H1 (cell line): ENCODE data around the gene AGR2. TPM values are rescaled to one million over a fixed set of nuclear protein-coding genes. Genes with fewer than 3 reads are reported as not detected.

Experiments used
- CTCF ChIA-PET: fragments of 300-600 bp; sonication (Branson Sonifier 250); formaldehyde crosslinking; loops from one replicate; lab custom pipeline; 2021; ENCODE audit not compliant: partially characterized antibody; lab: Charles Lee
- POLR2A ChIA-PET: fragments of 300-600 bp; sonication (Branson Sonifier 250); formaldehyde crosslinking; loops from one replicate; lab custom pipeline; 2021; ENCODE audit warnings: inconsistent platforms; ENCODE audit not compliant: partially characterized antibody; lab: Charles Lee
- DNase-seq, 2 experiments: peaks; one replicate each; pipeline versions ENCODE4 v3.0.0 to v3.0.0-alpha.2; 2010 to 2022; ENCODE audit warnings: low spot score in 2 of 2, low read depth in 1 of 2, mixed read lengths in 1 of 2
- FAIRE-seq: peaks from 2 replicates; lab custom pipeline; 2011; peaks lifted over from hg19 to GRCh38; lab: Jason Lieb, UNC
- H2AFZ ChIP-seq: 2 replicates; pipeline ENCODE4 v1.8.1; 2012; ENCODE audit warnings: low read length, inconsistent platforms
- H2AK5ac ChIP-seq: 2 replicates; pipeline ENCODE4 v1.6.1; 2013; ENCODE audit warnings: low read depth, low read length
- H2BK120ac ChIP-seq: replicated peaks from 2 replicates; pipeline ENCODE3; 2013; ENCODE audit warnings: low read depth, low read length, inconsistent platforms
- H2BK12ac ChIP-seq: 2 replicates; pipeline ENCODE4 v1.6.1; 2013; ENCODE audit warnings: low read depth, low read length
- H2BK15ac ChIP-seq: 2 replicates; pipeline ENCODE4 v1.6.1; 2013; ENCODE audit warnings: low read length
- H2BK20ac ChIP-seq: 2 replicates; pipeline ENCODE4 v1.6.1; 2013; ENCODE audit warnings: low read length
- H2BK5ac ChIP-seq: 2 replicates; pipeline ENCODE4 v1.6.1; 2013; ENCODE audit warnings: low read depth, low read length
- H3K14ac ChIP-seq: 2 replicates; pipeline ENCODE4 v1.6.1; 2013; ENCODE audit warnings: inconsistent platforms; ENCODE audit not compliant: insufficient read length
- H3K18ac ChIP-seq: 2 replicates; pipeline ENCODE4 v1.6.1; 2013; ENCODE audit warnings: low read length; ENCODE audit errors: extremely low read depth
- H3K23ac ChIP-seq: 2 replicates; pipeline ENCODE4 v1.6.1; 2013; ENCODE audit warnings: inconsistent platforms; ENCODE audit not compliant: insufficient read length
- H3K23me2 ChIP-seq: 2 replicates; pipeline ENCODE4 v1.6.1; 2013; ENCODE audit warnings: low read depth, low read length
- H3K27ac ChIP-seq: 2 replicates; pipeline ENCODE4 v1.6.1; 2011; ENCODE audit warnings: low read depth, low read length, inconsistent platforms
- H3K27me3 ChIP-seq, 4 experiments: replicated peaks in 1 of 4; 1 replicate in 1 of 4; 2 replicates in 3 of 4; pipeline versions ENCODE4 v1.6.1 to v1.8.1; 2011 to 2013; ENCODE audit warnings: low read length in 3 of 4, mild to moderate bottlenecking in 3 of 4, inconsistent platforms in 2 of 4, mixed read lengths in 2 of 4, moderate library complexity in 1 of 4; ENCODE audit not compliant: control insufficient read depth in 3 of 4, insufficient read depth in 3 of 4; ENCODE audit errors: extremely low read depth in 1 of 4
- H3K36me3 ChIP-seq, 4 experiments: 2 replicates each; pipeline versions ENCODE4 v1.6.1 to v1.8.1; 2011 to 2013; ENCODE audit warnings: mild to moderate bottlenecking in 4 of 4, low read length in 3 of 4, moderate library complexity in 2 of 4, control low read depth in 1 of 4, inconsistent platforms in 1 of 4; ENCODE audit not compliant: insufficient read depth in 4 of 4, control insufficient read depth in 2 of 4
- H3K4ac ChIP-seq: replicated peaks from 2 replicates; pipeline ENCODE3; 2013; ENCODE audit warnings: low read length, low read depth, mixed read lengths, inconsistent platforms; ENCODE audit not compliant: insufficient read length
- H3K4me1 ChIP-seq, 4 experiments: replicated peaks in 1 of 4; 1 replicate in 1 of 4; 2 replicates in 3 of 4; pipeline versions ENCODE4 v1.6.1 to v1.8.1; 2011 to 2013; ENCODE audit warnings: low read length in 3 of 4, inconsistent platforms in 2 of 4, mixed read lengths in 1 of 4; ENCODE audit not compliant: insufficient read depth in 4 of 4, control insufficient read depth in 3 of 4
- H3K4me2 ChIP-seq, 2 experiments: 2 replicates each; pipeline versions ENCODE4 v1.6.1 to v1.8.1; 2011 to 2013; ENCODE audit warnings: low read depth in 2 of 2, low read length in 2 of 2, control low read depth in 1 of 2, inconsistent platforms in 1 of 2, mild to moderate bottlenecking in 1 of 2; ENCODE audit not compliant: insufficient read depth in 1 of 2
- H3K4me3 ChIP-seq, 4 experiments: fragments of 200-600, 300-600 bp in 1 of 4; sonication (generic), shearing (Covaris generic), sonication (Bioruptor Twin) in 1 of 4; 2 replicates each; pipeline versions ENCODE4 v1.5.1 to v1.8.1; 2011 to 2016; ENCODE audit warnings: low read length in 4 of 4, low read depth in 3 of 4, control low read depth in 2 of 4, inconsistent platforms in 2 of 4, mild to moderate bottlenecking in 2 of 4, mixed read lengths in 1 of 4, moderate library complexity in 1 of 4; ENCODE audit not compliant: insufficient read depth in 2 of 4; ENCODE audit errors: extremely low read depth in 1 of 4
- H3K56ac ChIP-seq: replicated peaks from 2 replicates; pipeline ENCODE3; 2013; ENCODE audit warnings: low read depth, mild to moderate bottlenecking, mixed read lengths, low read length, inconsistent platforms; ENCODE audit not compliant: insufficient read length
- H3K79me1 ChIP-seq: 2 replicates; pipeline ENCODE4 v1.6.1; 2013; ENCODE audit warnings: low read depth, low read length, control low read depth
- H3K79me2 ChIP-seq, 2 experiments: 2 replicates each; pipeline versions ENCODE4 v1.6.1 to v1.8.1; 2012 to 2013; ENCODE audit warnings: low read length in 2 of 2, mild to moderate bottlenecking in 2 of 2, inconsistent platforms in 1 of 2; ENCODE audit not compliant: insufficient read depth in 2 of 2, control insufficient read depth in 1 of 2
- H3K9ac ChIP-seq, 4 experiments: replicated peaks in 1 of 4; 1 replicate in 1 of 4; 2 replicates in 3 of 4; pipeline versions ENCODE4 v1.6.1 to v1.8.1; 2011 to 2013; ENCODE audit warnings: low read depth in 3 of 4, low read length in 3 of 4, control low read depth in 2 of 4, mild to moderate bottlenecking in 2 of 4, moderate library complexity in 2 of 4, inconsistent platforms in 1 of 4; ENCODE audit errors: extremely low read depth in 1 of 4
- H3K9me3 ChIP-seq, 2 experiments: 2 replicates each; pipeline versions ENCODE4 v1.6.1 to v1.8.1; 2012 to 2013; ENCODE audit warnings: mild to moderate bottlenecking in 2 of 2, moderate library complexity in 2 of 2, control low read depth in 1 of 2, inconsistent platforms in 1 of 2, low read depth in 1 of 2, low read length in 1 of 2, mixed read lengths in 1 of 2; ENCODE audit not compliant: insufficient read depth in 2 of 2
- H4K20me1 ChIP-seq, 2 experiments: replicated peaks in 1 of 2; 2 replicates each; pipeline versions ENCODE3 to v1.8.1; 2011 to 2013; ENCODE audit warnings: inconsistent platforms in 2 of 2, low read length in 2 of 2, mild to moderate bottlenecking in 1 of 2; ENCODE audit not compliant: insufficient read depth in 2 of 2, control insufficient read depth in 1 of 2
- H4K5ac ChIP-seq: 2 replicates; pipeline ENCODE4 v1.6.1; 2013; ENCODE audit warnings: low read length, low read depth, mixed read lengths, inconsistent platforms; ENCODE audit not compliant: insufficient read length
- H4K8ac ChIP-seq: 2 replicates; pipeline ENCODE4 v1.8.0; 2013; ENCODE audit warnings: mild to moderate bottlenecking, moderate library complexity, low read length, inconsistent platforms; ENCODE audit not compliant: insufficient read depth; ENCODE audit errors: extremely low read depth
- H4K91ac ChIP-seq: replicated peaks from 2 replicates; pipeline ENCODE3; 2013; ENCODE audit warnings: low read length, mixed read lengths, inconsistent platforms; ENCODE audit not compliant: insufficient read length
- CHD2 ChIP-seq: IDR thresholded peaks from 2 replicates; pipeline ENCODE4 v1.6.1; 2012; ENCODE audit warnings: low read length, improper control_type of control experiment
- CTCF ChIP-seq, 3 experiments: IDR thresholded peaks; 1 replicate in 2 of 3; 2 replicates in 1 of 3; pipeline versions ENCODE4 v1.5.1 to v1.6.1; 2011; ENCODE audit warnings: low read length in 3 of 3, mild to moderate bottlenecking in 3 of 3, inconsistent platforms in 2 of 3, low read depth in 1 of 3, moderate library complexity in 1 of 3; ENCODE audit not compliant: insufficient read depth in 1 of 3; ENCODE audit errors: control extremely low read depth in 1 of 3
- EZH2 ChIP-seq: fragments of 200-600 bp; sonication (generic); IDR thresholded peaks from 2 replicates; pipeline ENCODE4 v1.7.1; 2012; ENCODE audit warnings: low read depth, mild to moderate bottlenecking, moderate library complexity, low read length, inconsistent platforms; ENCODE audit not compliant: severe bottlenecking
- KDM1A ChIP-seq: fragments of 200-600, 300-600 bp; sonication (generic); IDR thresholded peaks from 2 replicates; pipeline ENCODE4 v1.7.1; 2016; ENCODE audit warnings: mild to moderate bottlenecking, low read length, borderline replicate concordance
- POU5F1 ChIP-seq: IDR thresholded peaks from 2 replicates; pipeline ENCODE4 v1.6.1; 2011; ENCODE audit warnings: low read depth, mild to moderate bottlenecking, low read length, moderate library complexity
- RBBP5 ChIP-seq: IDR thresholded peaks from 2 replicates; pipeline ENCODE4 v1.7.1; 2012; ENCODE audit warnings: low read depth, mild to moderate bottlenecking, inconsistent platforms, low read length, moderate library complexity, borderline replicate concordance
- TAF1 ChIP-seq: IDR thresholded peaks from 2 replicates; pipeline ENCODE4 v1.6.1; 2011; ENCODE audit warnings: mild to moderate bottlenecking, low read depth, low read length
- WGBS, 2 experiments: shearing (Covaris generic) in 1 of 2; methylation state at CpG; one replicate each; pipeline versions ENCODE4 v1.1.6 to v1.1.7; 2013 to 2015; ENCODE audit warnings: low lambda C conversion rate in 2 of 2, mixed read lengths in 2 of 2, inconsistent platforms in 1 of 2, low coverage in 1 of 2, missing lambda C conversion rate in 1 of 2; ENCODE audit not compliant: insufficient replicate concordance in 2 of 2, insufficient coverage in 1 of 2, insufficient read length in 1 of 2; ENCODE audit errors: extremely low coverage in 1 of 2, missing lambda C conversion rate in 1 of 2; 5-methylcytosine and 5-hydroxymethylcytosine counted together
- polyA plus RNA-seq, 7 experiments: library from polyadenylated mRNA; depleted of rRNA in 3 of 7; stranded (reverse) in 5 of 7; unstranded in 2 of 7; fragments of >200 nt in 5 of 7; fragments of 200-250 nt in 2 of 7; gene quantifications; 1 replicate in 5 of 7; 2 replicates in 1 of 7; 4 replicates in 1 of 7; pipeline versions ENCODE4 v1.2.1 to v1.2.3, GENCODE V29; 2011 to 2013; ENCODE audit warnings: missing spikeins in 2 of 7, mixed read lengths in 2 of 7
- total RNA-seq: library from RNA; stranded (reverse); fragmentation: NEBNext Ultra II Directional; extraction: Animal tissue kit (Norgen Biotek cat#: 25700); gene quantifications from 2 replicates; pipeline ENCODE4 v1.2.1, GENCODE V29; 2021

The AGR2 gene
- total and polyA plus RNA-seq, 2 of the 8 experiments (the other 6 are each of a cell fraction or from before 2014, with no cell fraction given) = not detected

- H2AK5ac ChIP-seq = no peak overlapping the region
- no peak for TF ChIP-seq CTCF (IDR thresholded peaks at IDR 0.05; ENCODE audit: control extremely low read depth in 1 of 3, insufficient read depth in 1 of 3, low read depth in 1 of 3, low read length in 3 of 3)
- no peak for TF ChIP-seq POU5F1
- TF ChIP-seq EZH2 = no peak
- no peak for TF ChIP-seq CHD2
- TF ChIP-seq TAF1 = no peak
- TF ChIP-seq RBBP5 = no peak
- no peak for TF ChIP-seq KDM1A
Measured at GRCh38 chr7:16838891-16839290, 34.1 kb upstream of the AGR2 start.

More at GRCh38 chr7:16838891-16839290, 34.1 kb upstream of the AGR2 start:
- Histone ChIP-seq H2BK15ac (no peak overlapping the region), H3K4me3 (no peak overlapping the region), H3K9ac (no peak overlapping the region), H3K18ac (no peak overlapping the region), H4K5ac (no peak overlapping the region), H4K8ac (no peak overlapping the region), H3K23me2 (no peaks in the 10 kb centered on the region), H3K27ac (no peak overlapping the region), H3K23ac (no peak overlapping the region), H3K79me1 (no peaks in the 10 kb centered on the region), H2BK5ac (no peak overlapping the region), H3K4me2 (no peak overlapping the region), H3K9me3 (no peaks in the 10 kb centered on the region), H3K4ac (no peak overlapping the region), H2BK20ac (no peak overlapping the region), H3K27me3 (no peaks in the 10 kb centered on the region), H2AFZ (no peak overlapping the region), H3K79me2 (no peaks in the 10 kb centered on the region), H3K14ac (no peak overlapping the region), H3K4me1 (no peaks in the 10 kb centered on the region), H2BK12ac (no peak overlapping the region), H4K20me1 (no peaks in the 10 kb centered on the region), H3K56ac (no peak overlapping the region), H2BK120ac (no peak overlapping the region), H3K36me3 (no peaks in the 10 kb centered on the region), H4K91ac (no peak overlapping the region)
- POLR2A ChIA-PET = no interaction called here
- CTCF ChIA-PET = interaction anchor here (1.1 to 2.4 kb wide), 2 partner anchors 38 to 274 kb away, joined by 3 to 11 read pairs; no protein-coding TSS in a partner anchor
- FAIRE-seq (no peak), DNase-seq (no peak)
- 87% methylated on average over 1 of the region's 1 CpG; no CpG with 5 or more reads in 1 of the 2 experiments for WGBS, 2 experiments
